ENCODE data around the gene ANXA4. TPM values are rescaled to one million over a fixed set of nuclear protein-coding genes. Genes with fewer than 3 reads are reported as not detected.

Gene ANXA4
- total and polyA plus RNA-seq, 2 of the 13 experiments (the other 11 are each of a cell fraction or from before 2014, with no cell fraction given) = 155 to 168 TPM

DNA sequence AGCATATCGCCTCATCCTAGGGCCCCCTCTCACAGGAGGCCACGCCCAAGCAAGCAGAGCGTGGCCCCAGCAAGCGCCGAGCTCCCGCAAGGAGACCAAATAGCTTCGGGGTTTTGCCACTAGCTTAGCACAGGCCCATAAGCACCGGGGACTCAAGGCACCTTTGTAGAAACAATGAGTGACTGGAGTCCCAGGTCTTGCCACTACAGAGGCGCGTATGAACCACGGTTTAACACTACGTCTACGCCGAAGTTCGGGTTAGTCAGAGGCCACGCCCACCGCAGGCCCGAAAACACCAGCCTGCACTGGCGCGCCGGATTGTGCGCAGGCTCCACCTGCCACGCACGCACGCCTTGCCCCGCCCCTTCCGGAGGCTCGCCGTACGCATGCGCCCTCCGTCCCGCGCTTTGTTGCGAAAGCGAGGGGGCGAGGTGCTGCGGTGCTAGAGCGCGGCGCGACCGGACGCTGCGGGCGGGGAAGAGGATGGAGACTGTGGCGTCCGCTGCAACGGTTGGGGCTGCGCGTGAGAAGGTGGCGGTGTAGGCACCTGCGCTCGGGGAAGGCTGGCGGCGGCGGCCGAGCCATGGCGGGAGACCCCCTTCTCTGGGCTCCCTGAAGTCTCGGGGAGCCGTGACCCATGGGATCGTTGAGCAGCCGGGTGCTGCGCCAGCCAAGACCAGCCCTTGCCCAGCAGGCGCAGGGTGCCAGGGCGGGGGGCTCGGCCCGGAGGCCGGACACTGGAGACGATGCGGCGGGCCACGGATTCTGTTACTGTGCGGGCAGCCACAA lies 87.5 kb downstream of the ANXA4 start, which contains the start of gene GMCL1 (continued):
- TF ChIP-seq, protein P1, sequence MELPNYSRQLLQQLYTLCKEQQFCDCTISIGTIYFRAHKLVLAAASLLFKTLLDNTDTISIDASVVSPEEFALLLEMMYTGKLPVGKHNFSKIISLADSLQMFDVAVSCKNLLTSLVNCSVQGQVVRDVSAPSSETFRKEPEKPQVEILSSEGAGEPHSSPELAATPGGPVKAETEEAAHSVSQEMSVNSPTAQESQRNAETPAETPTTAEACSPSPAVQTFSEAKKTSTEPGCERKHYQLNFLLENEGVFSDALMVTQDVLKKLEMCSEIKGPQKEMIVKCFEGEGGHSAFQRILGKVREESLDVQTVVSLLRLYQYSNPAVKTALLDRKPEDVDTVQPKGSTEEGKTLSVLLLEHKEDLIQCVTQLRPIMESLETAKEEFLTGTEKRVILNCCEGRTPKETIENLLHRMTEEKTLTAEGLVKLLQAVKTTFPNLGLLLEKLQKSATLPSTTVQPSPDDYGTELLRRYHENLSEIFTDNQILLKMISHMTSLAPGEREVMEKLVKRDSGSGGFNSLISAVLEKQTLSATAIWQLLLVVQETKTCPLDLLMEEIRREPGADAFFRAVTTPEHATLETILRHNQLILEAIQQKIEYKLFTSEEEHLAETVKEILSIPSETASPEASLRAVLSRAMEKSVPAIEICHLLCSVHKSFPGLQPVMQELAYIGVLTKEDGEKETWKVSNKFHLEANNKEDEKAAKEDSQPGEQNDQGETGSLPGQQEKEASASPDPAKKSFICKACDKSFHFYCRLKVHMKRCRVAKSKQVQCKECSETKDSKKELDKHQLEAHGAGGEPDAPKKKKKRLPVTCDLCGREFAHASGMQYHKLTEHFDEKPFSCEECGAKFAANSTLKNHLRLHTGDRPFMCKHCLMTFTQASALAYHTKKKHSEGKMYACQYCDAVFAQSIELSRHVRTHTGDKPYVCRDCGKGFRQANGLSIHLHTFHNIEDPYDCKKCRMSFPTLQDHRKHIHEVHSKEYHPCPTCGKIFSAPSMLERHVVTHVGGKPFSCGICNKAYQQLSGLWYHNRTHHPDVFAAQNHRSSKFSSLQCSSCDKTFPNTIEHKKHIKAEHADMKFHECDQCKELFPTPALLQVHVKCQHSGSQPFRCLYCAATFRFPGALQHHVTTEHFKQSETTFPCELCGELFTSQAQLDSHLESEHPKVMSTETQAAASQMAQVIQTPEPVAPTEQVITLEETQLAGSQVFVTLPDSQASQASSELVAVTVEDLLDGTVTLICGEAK (IDR thresholded peaks at IDR 0.05) = no peak
- TF ChIP-seq, protein P1 (CRISPR knock-in tag; IDR thresholded peaks at IDR 0.05) = peak; percentile 85
- TF ChIP-seq ZNF33A (CRISPR knock-in tag; IDR thresholded peaks at IDR 0.05; ENCODE audit: borderline replicate concordance) = peak; percentile 91; the same call in 1 of the 2 replicates
- TF ChIP-seq ZNF749 (CRISPR knock-in tag; IDR thresholded peaks at IDR 0.05; ENCODE audit: borderline replicate concordance) = peak; percentile 95
- TF ChIP-seq NFYB (CRISPR knock-in tag; IDR thresholded peaks at IDR 0.05) = peak; percentile 60
- TF ChIP-seq POLR2AphosphoS2 (IDR thresholded peaks at IDR 0.05; ENCODE audit: low read depth, low read length) = no peak; the same call in 1 of the 2 replicates
- no peak for TF ChIP-seq CENPX (CRISPR knock-in tag; IDR thresholded peaks at IDR 0.05)
- peak; percentile 93; the same call in 1 of the 2 replicates for TF ChIP-seq ZBTB7A (CRISPR knock-in tag; IDR thresholded peaks at IDR 0.05)
- TF ChIP-seq, protein P2, sequence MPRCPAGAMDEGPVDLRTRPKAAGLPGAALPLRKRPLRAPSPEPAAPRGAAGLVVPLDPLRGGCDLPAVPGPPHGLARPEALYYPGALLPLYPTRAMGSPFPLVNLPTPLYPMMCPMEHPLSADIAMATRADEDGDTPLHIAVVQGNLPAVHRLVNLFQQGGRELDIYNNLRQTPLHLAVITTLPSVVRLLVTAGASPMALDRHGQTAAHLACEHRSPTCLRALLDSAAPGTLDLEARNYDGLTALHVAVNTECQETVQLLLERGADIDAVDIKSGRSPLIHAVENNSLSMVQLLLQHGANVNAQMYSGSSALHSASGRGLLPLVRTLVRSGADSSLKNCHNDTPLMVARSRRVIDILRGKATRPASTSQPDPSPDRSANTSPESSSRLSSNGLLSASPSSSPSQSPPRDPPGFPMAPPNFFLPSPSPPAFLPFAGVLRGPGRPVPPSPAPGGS (CRISPR knock-in tag; IDR thresholded peaks at IDR 0.05) = peak; percentile 99
- peak; percentile 94 for TF ChIP-seq HIVEP1 (CRISPR knock-in tag; IDR thresholded peaks at IDR 0.05)
- peak; percentile 88; the same call in 1 of the 2 replicates for TF ChIP-seq ZNF124 (CRISPR knock-in tag; IDR thresholded peaks at IDR 0.05)
- TF ChIP-seq RAD51 (IDR thresholded peaks at IDR 0.05; ENCODE audit: borderline replicate concordance) = no peak
- TF ChIP-seq, protein P3, sequence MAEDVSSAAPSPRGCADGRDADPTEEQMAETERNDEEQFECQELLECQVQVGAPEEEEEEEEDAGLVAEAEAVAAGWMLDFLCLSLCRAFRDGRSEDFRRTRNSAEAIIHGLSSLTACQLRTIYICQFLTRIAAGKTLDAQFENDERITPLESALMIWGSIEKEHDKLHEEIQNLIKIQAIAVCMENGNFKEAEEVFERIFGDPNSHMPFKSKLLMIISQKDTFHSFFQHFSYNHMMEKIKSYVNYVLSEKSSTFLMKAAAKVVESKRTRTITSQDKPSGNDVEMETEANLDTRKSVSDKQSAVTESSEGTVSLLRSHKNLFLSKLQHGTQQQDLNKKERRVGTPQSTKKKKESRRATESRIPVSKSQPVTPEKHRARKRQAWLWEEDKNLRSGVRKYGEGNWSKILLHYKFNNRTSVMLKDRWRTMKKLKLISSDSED (CRISPR knock-in tag; IDR thresholded peaks at IDR 0.05) = peak; percentile 62; the same call in 1 of the 2 replicates
- TF ChIP-seq, protein P4, sequence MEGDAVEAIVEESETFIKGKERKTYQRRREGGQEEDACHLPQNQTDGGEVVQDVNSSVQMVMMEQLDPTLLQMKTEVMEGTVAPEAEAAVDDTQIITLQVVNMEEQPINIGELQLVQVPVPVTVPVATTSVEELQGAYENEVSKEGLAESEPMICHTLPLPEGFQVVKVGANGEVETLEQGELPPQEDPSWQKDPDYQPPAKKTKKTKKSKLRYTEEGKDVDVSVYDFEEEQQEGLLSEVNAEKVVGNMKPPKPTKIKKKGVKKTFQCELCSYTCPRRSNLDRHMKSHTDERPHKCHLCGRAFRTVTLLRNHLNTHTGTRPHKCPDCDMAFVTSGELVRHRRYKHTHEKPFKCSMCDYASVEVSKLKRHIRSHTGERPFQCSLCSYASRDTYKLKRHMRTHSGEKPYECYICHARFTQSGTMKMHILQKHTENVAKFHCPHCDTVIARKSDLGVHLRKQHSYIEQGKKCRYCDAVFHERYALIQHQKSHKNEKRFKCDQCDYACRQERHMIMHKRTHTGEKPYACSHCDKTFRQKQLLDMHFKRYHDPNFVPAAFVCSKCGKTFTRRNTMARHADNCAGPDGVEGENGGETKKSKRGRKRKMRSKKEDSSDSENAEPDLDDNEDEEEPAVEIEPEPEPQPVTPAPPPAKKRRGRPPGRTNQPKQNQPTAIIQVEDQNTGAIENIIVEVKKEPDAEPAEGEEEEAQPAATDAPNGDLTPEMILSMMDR (CRISPR knock-in tag; IDR thresholded peaks at IDR 0.05) = peak; percentile 38
- no peak for TF ChIP-seq ZNF879 (CRISPR knock-in tag; IDR thresholded peaks at IDR 0.05)

Data from HepG2 (cell line).